Astrocyte of the cerebellum (primary cell): ENCODE results near the gene FBLN2.

Experiments
- DNase-seq: peaks from one replicate; pipeline ENCODE4 v3.0.0-alpha.2; 2011; ENCODE audit warnings: low read depth
- H3K4me3 ChIP-seq: 2 replicates; pipeline ENCODE4 v1.5.1; 2011; ENCODE audit warnings: mild to moderate bottlenecking, low read depth, low read length, moderate library complexity
- in situ Hi-C: cut with HindIII; loops from 2 replicates; pipeline ENCODE4 v1.10.0; 2017; ENCODE audit warnings: low sequenced_read_pairs
- TF ChIP-seq, protein P1 (sequence below): IDR thresholded peaks from 2 replicates; pipeline ENCODE4 v1.5.1; 2012; ENCODE audit warnings: low read length, low read depth, moderate library complexity, mild to moderate bottlenecking; ENCODE audit errors: missing control alignments

FBLN2 gene

GRCh38 chr3:13540297-13540995 is 8.5 kb upstream of the FBLN2 start:
- no peak for DNase-seq
- TF ChIP-seq, protein P1, sequence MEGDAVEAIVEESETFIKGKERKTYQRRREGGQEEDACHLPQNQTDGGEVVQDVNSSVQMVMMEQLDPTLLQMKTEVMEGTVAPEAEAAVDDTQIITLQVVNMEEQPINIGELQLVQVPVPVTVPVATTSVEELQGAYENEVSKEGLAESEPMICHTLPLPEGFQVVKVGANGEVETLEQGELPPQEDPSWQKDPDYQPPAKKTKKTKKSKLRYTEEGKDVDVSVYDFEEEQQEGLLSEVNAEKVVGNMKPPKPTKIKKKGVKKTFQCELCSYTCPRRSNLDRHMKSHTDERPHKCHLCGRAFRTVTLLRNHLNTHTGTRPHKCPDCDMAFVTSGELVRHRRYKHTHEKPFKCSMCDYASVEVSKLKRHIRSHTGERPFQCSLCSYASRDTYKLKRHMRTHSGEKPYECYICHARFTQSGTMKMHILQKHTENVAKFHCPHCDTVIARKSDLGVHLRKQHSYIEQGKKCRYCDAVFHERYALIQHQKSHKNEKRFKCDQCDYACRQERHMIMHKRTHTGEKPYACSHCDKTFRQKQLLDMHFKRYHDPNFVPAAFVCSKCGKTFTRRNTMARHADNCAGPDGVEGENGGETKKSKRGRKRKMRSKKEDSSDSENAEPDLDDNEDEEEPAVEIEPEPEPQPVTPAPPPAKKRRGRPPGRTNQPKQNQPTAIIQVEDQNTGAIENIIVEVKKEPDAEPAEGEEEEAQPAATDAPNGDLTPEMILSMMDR, result no peak
- no peak overlapping the region for H3K4me3 ChIP-seq
- in situ Hi-C loops, result no loop called here

DNA sequence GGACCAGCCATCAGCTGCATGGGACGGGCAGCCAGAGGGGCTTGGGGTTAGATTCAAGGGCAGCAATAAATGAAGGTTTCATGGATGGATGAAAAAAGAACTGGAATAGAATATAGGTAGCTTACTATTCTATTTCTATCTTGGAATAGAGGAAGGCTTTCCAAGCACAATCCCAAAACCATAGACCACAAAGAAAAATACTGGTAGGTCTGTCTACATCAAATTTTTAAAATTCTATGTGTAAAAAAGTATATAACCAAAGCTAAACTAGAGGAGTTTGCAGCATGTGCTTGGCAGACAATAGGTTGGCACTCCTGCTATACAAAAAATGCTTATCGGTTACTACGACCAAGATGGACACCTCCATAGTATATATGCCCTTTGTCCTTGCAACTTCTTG is 7.2 kb upstream of the FBLN2 start:
- in situ Hi-C loops, result no loop called here
- DNase-seq, result peak; percentile 51
- no peak overlapping the region for H3K4me3 ChIP-seq
- TF ChIP-seq, protein P1, result no peak

GRCh38 chr3:13542142-13542541 is 6.8 kb upstream of the FBLN2 start:
- H3K4me3 ChIP-seq, result no peak overlapping the region
- no peak for DNase-seq
- TF ChIP-seq, protein P1, result no peak
- in situ Hi-C loops, result no loop called here

- TF ChIP-seq, protein P1, result no peak
- peak; percentile 69 for DNase-seq
- no peak overlapping the region for H3K4me3 ChIP-seq
These were observed 5.7 kb upstream of the FBLN2 start for GRCh38 chr3:13543253-13543652.

DNA sequence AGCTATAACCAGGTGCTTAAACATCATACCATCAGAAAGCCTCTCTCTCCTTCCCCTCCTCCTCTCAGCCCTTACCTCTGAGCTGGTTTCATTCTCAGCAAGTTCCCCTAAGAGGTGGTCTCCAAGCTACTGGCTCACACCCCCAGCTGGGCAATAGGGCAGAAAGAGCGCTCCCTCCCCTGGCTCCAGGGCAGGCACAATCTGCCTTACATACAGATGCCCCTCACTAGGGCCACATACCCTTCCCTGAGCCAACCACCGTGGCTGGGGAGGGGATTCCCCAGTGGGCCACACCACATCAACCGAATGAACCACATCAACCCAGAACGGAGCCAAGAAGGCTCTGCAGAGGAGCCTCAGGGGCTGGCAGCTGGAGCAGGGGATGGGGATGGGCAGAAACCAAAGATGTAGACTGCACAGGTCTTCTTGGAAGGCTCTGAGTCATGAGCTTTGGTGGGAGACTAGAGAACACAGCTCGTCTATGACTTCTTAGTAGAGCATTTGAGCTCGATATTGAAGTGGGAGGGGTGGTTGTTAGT is 4.6 kb upstream of the FBLN2 start:
- H3K4me3 ChIP-seq, result no peak overlapping the region
- in situ Hi-C loops, result no loop called here
- DNase-seq, result peak; percentile 78
- TF ChIP-seq, protein P1, result no peak

More at GRCh38 chr3:13543253-13543652, 5.7 kb upstream of the FBLN2 start:
- in situ Hi-C loops, result no loop called here

GRCh38 chr3:13544951-13545651 is 3.8 kb upstream of the FBLN2 start:
- TF ChIP-seq, protein P1, result no peak
- H3K4me3 ChIP-seq, result no peak overlapping the region
- no peak for DNase-seq
- in situ Hi-C loops, result no loop called here
